ENCODE data around the gene PROB1. TPM values are rescaled to one million over a fixed set of nuclear protein-coding genes. Genes with fewer than 3 reads are reported as not detected.
"Not testable (repeated sequence)": the region's sequence is repeated elsewhere in the genome, so short reads cannot be mapped to it uniquely, and the experiment has no call there.

The PROB1 gene
- total RNA-seq, 1 donor from 2014 or later: 3.6 TPM

DNA sequence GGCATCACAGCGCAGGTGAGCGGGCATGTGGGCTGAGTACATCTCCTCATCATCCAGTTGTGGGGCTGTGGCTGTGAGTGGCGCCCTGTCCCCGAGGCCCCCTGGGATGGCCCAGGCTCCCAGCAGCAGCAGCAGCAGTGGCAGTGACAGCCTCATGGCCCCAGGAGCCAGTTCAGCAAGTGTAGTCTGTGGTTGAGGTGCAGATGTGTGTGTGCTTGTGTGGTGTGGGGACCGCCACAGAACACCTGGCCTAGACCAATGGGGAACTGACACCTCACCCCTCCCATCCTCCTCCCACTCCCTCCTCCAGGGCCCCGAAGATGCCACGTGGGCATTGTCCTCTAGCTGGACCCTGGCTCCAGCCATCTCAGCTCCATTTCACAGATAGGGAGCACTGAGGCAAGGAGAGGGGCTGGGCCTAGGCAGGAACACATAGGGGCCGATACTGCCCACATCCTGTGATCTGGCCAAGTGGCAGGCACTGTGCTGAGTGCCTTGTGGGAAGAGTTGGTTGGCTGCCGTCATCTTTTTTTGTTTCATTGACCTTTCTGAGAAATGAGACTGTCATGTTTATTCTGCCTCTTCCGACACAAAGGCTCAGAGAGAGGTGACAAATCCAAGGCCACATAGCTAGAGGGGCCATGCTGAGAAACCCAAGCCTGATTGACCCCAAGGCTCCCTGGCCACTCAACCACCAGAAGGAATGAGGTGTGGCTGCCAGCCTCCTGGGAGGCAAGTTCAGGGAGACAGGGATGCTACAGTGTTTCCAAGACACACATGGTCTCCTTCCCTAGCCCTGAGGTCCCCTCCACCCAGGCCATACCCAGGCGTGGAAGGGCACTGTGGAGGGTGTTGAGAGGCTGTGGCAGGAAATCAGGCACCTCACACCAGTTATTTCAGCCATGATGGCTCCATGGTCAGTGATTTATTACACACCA is 4.9 kb downstream of the PROB1 start, which contains the start of gene MZB1:
TSS of gene MZB1 (minus strand) at position 213 of the 938 bp plus-strand sequence. CDS start at position 156, 57 bp downstream.
- no peak within 1 kb of the TSS for H3K4me3 ChIP-seq (ENCODE audit: low read depth, low read length)
- DNase-seq (ENCODE audit: low read depth): no peak
- H3K36me3 ChIP-seq (ENCODE audit: control insufficient read depth, insufficient read depth, low read length): no peaks in the 10 kb centered on the region
- H3K27me3 ChIP-seq (ENCODE audit: control insufficient read depth, insufficient read depth, low read length): peaks cover 20% of the 10 kb centered on the region
- TF ChIP-seq, protein P1, sequence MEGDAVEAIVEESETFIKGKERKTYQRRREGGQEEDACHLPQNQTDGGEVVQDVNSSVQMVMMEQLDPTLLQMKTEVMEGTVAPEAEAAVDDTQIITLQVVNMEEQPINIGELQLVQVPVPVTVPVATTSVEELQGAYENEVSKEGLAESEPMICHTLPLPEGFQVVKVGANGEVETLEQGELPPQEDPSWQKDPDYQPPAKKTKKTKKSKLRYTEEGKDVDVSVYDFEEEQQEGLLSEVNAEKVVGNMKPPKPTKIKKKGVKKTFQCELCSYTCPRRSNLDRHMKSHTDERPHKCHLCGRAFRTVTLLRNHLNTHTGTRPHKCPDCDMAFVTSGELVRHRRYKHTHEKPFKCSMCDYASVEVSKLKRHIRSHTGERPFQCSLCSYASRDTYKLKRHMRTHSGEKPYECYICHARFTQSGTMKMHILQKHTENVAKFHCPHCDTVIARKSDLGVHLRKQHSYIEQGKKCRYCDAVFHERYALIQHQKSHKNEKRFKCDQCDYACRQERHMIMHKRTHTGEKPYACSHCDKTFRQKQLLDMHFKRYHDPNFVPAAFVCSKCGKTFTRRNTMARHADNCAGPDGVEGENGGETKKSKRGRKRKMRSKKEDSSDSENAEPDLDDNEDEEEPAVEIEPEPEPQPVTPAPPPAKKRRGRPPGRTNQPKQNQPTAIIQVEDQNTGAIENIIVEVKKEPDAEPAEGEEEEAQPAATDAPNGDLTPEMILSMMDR (IDR thresholded peaks at IDR 0.05; ENCODE audit: insufficient read depth, low read length, poor library complexity, severe bottlenecking): no peak

DNA sequence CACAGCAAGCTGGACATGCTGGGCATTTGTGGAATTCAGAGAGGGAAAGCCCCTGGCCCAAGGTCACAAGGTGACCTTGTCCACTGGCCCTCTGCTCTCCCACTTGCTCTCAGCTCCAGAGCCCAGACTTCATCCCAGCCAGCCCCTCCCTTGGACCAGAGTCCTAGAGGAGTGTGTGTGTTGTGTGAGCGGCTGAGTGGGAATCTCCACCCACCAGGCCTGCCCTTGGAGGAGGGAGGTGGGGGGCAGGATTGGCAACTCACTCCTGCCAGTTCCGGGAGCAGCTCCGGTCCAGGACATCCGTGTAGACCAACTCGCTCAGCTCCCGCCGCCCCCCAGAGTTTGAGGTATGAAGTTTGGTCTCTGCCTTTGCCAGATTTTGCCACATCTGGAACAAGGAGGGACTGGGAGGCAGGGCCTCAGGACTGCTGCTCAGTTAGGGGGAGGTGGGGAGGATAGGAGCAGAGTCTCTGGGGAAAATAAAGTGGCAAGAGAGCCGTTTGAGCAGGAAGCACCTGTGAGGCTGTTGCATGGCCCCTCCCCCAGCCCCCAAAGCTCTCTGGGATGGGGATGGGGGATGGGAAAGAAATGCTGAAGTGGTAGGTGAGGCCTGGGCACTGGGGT is 6.6 kb downstream of the PROB1 start:
- no peak for DNase-seq (ENCODE audit: low read depth)

DNA sequence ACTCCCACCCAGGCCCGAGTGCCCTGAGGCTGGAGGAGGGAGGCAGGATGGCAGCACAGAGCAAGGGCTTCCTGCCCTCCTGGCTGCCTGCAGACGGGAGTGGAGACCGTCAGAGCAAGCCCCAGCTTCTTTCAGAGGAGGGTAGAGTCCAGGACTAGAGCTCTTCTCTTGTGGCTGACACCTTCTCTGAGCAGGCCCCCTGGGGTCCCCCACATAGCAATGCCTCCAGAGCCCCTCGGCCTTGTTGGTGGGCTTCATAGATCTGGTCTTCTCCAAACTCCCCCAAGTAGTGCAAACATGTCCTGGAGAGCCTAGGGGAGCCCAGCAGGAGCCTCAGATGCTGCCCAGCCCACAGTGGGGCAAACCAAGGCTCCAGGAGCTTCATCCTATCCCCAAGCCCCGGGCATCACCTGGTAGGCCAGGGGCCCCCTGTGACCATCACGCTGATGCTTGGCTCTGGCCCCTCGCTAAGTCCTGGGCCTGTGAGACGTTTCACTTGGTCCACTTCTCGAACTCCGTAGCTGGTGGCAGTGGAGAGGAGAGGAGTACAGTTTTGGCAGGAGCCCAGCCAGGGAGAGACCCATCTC is 7.2 kb downstream of the PROB1 start:
- H3K27me3 ChIP-seq (ENCODE audit: control insufficient read depth, insufficient read depth, low read length): peaks cover under 1% of the 10 kb centered on the region
- TF ChIP-seq, protein P1 (IDR thresholded peaks at IDR 0.05; ENCODE audit: insufficient read depth, low read length, poor library complexity, severe bottlenecking): no peak
- no peaks in the 10 kb centered on the region for H3K36me3 ChIP-seq (ENCODE audit: control insufficient read depth, insufficient read depth, low read length)
- H3K4me3 ChIP-seq (ENCODE audit: low read depth, low read length): no peak overlapping the region
- DNase-seq (ENCODE audit: low read depth): no peak

More for the DNA sequence above, 6.6 kb downstream of the PROB1 start:
- Histone ChIP-seq H3K27me3 (ENCODE audit: control insufficient read depth, insufficient read depth, low read length) (peaks cover 7% of the 10 kb centered on the region), H3K36me3 (ENCODE audit: control insufficient read depth, insufficient read depth, low read length) (no peaks in the 10 kb centered on the region), H3K4me3 (ENCODE audit: low read depth, low read length) (peak overlapping the region; percentile 13)
- TF ChIP-seq, protein P1 (IDR thresholded peaks at IDR 0.05; ENCODE audit: insufficient read depth, low read length, poor library complexity, severe bottlenecking): no peak

DNA sequence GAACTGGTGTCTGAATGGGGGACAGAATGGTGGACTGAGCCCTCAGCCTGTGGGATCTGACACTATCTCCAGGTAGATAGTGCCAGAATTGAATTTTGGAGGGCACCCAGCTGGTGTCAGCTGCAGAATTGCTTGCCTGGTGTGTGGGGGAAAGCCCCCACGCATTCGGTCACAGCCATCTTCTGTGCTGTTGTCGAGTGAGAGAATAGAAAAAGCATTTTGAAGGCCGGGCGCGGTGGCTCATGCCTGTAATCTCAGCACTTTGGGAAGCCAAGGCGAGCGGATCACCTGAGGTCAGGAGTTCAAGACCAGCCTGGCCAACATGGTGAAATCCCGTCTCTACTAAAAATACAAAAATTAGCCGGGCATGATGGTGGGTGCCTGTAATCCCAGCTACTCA is 7.9 kb downstream of the PROB1 start:
- not testable (repeated sequence) for H3K36me3 ChIP-seq (ENCODE audit: control insufficient read depth, insufficient read depth, low read length); H3K4me3 ChIP-seq (ENCODE audit: low read depth, low read length); H3K27me3 ChIP-seq (ENCODE audit: control insufficient read depth, insufficient read depth, low read length); DNase-seq (ENCODE audit: low read depth)

DNA sequence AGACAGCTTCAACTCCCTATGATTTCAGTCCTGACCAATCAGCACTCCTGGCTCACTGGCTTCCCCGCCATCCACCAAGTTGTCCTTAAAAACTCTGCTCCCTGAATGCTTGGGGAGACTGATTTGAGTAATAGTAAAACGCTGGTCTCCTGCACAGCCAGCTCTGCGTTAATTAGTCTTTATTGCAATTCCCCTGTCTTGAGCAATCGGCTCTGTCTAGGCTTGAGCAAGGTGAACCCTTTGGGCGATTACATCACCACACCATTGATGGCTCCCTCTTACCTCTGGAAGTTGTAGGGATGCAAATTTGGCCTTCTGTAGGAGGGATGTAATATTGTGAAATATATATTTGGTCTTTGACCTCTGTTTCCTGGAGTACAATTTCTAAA is 8.9 kb downstream of the PROB1 start:
- DNase-seq (ENCODE audit: low read depth): no peak
- TF ChIP-seq, protein P1 (IDR thresholded peaks at IDR 0.05; ENCODE audit: insufficient read depth, low read length, poor library complexity, severe bottlenecking): no peak
- Histone ChIP-seq H3K36me3 (ENCODE audit: control insufficient read depth, insufficient read depth, low read length) (no peaks in the 10 kb centered on the region), H3K4me3 (ENCODE audit: low read depth, low read length) (no peak overlapping the region), H3K27me3 (ENCODE audit: control insufficient read depth, insufficient read depth, low read length) (no peaks in the 10 kb centered on the region)

Data from kidney epithelial cell (primary cell).